Gastrocnemius medialis (tissue), 4 donors: ENCODE data around the gene ESR1. TPM values are rescaled to one million over a fixed set of nuclear protein-coding genes. Genes with fewer than 3 reads are reported as not detected.
"Not testable (repeated sequence)": the region's sequence is repeated elsewhere in the genome, so short reads cannot be mapped to it uniquely, and the experiment has no call there.

Experiments
- ATAC-seq, 2 donors: fragments of 150-250 bp; one replicate each; pipeline ENCODE4 v1.9.1; 2016
- DNase-seq, 2 donors: peaks; one replicate each; pipeline ENCODE4 v3.0.0-alpha.2; 2019
- H3K27ac ChIP-seq, 4 donors: fragments of 200-600 bp; sonication (generic); 1 replicate in 1 of 4; 2 replicates in 3 of 4; pipeline ENCODE4 v1.5.1; 2016 to 2018; ENCODE audit warnings: mild to moderate bottlenecking in 2 of 4, moderate library complexity in 1 of 4
- H3K27me3 ChIP-seq, 3 donors: fragments of 200-600 bp; sonication (generic) in 2 of 3; 1 replicate in 1 of 3; 2 replicates in 2 of 3; pipeline versions ENCODE4 v1.5.1 to v1.6.0; 2016 to 2019; ENCODE audit warnings: mild to moderate bottlenecking in 1 of 3, moderate library complexity in 1 of 3
- H3K36me3 ChIP-seq, 2 donors: fragments of 200-600 bp; sonication (generic) in 1 of 2; one replicate each; pipeline ENCODE4 v1.5.1; 2017 to 2018
- H3K4me1 ChIP-seq, 2 donors: fragments of 200-600 bp; sonication (generic) in 1 of 2; one replicate each; pipeline ENCODE4 v1.5.1; 2016 to 2017; ENCODE audit warnings: mild to moderate bottlenecking in 2 of 2
- H3K4me3 ChIP-seq, 4 donors: fragments of 200-600 bp; sonication (generic) in 3 of 4; 1 replicate in 1 of 4; 2 replicates in 3 of 4; pipeline ENCODE4 v1.5.1; 2016 to 2019; ENCODE audit warnings: mild to moderate bottlenecking in 2 of 4
- H3K9me3 ChIP-seq, 3 donors: fragments of 200-600 bp; sonication (generic) in 2 of 3; 1 replicate in 1 of 3; 2 replicates in 2 of 3; pipeline ENCODE4 v1.5.1; 2016 to 2019
- CTCF ChIP-seq, 5 experiments: fragments of 450-650 bp in 3 of 5; fragments of 200-600 bp in 2 of 5; sonication (generic) in 2 of 5; IDR thresholded peaks in 4 of 5; conservative IDR thresholded peaks in 1 of 5; 1 replicate in 4 of 5; 2 replicates in 1 of 5; pipeline ENCODE4 v1.5.1; 2016 to 2019; ENCODE audit warnings: antibody characterized with exemption in 5 of 5, mild to moderate bottlenecking in 3 of 5, moderate library complexity in 3 of 5
- POLR2A ChIP-seq, 2 donors: fragments of 450-650 bp; IDR thresholded peaks; one replicate each; pipeline ENCODE4 v1.6.1; 2017; ENCODE audit warnings: antibody characterized with exemption in 2 of 2, mild to moderate bottlenecking in 2 of 2, moderate library complexity in 2 of 2
- in situ Hi-C, 4 donors: fragments of 200-750 bp; cut with MboI; loops; one replicate each; pipeline versions ENCODE4 v1.15.0 to v1.8.0; 2017; ENCODE audit warnings: low sequenced_read_pairs in 4 of 4
- intact Hi-C: fragments of 100-400 bp; cut with DNase I; formaldehyde crosslinking; loops from one replicate; pipeline ENCODE4 v1.15.1; 2023; ENCODE audit warnings: low total_unique reads
- total RNA-seq, 4 donors: library from RNA; depleted of rRNA; stranded (reverse); fragments of >200 nt; gene quantifications; one replicate each; pipeline versions ENCODE4 v1.1.0 to v1.2.3, GENCODE V29; 2016

ESR1 gene
- total RNA-seq, 4 donors from 2014 or later = 0.61 to 1.1 (median 1.1) TPM

- no peak overlapping the region for H3K4me3 ChIP-seq
- intact Hi-C loops = loop anchor here (5.0 kb wide), 1 partner anchor 147 kb away; no protein-coding TSS in a partner anchor
- no peaks in the 10 kb centered on the region for H3K9me3 ChIP-seq
- H3K27me3 ChIP-seq = no peaks in the 10 kb centered on the region
- peaks cover 6 to 12% of the 10 kb centered on the region in 2 donors for H3K4me1 ChIP-seq
- H3K27ac ChIP-seq = peak overlapping the region in 1 of 4 donors; percentile 68
- no peak for TF ChIP-seq POLR2A (IDR thresholded peaks at IDR 0.05)
- no peak for TF ChIP-seq CTCF (IDR thresholded peaks at IDR 0.05 in 4 of 5, conservative IDR thresholded peaks at IDR 0.05 in 1 of 5)
- in situ Hi-C loops = no loop called here
- H3K36me3 ChIP-seq = no peaks in the 10 kb centered on the region
- DNase-seq = no peak
- peak; percentile 94 to 95 for ATAC-seq
Observed at GRCh38 chr6:151975795-151976194, 168.3 kb downstream of the ESR1 start.

DNA sequence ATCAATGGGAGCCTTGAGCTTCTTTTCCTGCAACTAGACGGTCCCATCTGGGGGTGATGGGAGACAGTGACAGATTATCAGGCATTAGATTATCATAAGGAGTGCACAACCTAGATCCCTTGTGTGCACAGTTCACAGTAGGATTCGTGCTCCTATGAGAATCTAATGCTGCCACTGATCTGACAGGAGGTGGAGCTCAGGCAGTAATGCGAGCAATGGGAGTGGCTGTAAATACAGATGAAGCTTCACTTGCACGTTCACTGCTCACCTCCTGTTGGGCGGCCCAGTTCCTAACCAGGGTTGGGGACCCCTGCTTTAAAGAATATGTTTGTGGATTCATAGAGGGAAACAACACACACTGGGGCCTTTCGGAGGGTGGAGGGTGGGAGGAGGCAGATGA is 180.7 kb downstream of the ESR1 start:
- H3K27ac ChIP-seq, H3K9me3 ChIP-seq, ATAC-seq, DNase-seq, in situ Hi-C loops, H3K36me3 ChIP-seq, H3K4me3 ChIP-seq, intact Hi-C loops, H3K27me3 ChIP-seq, H3K4me1 ChIP-seq: not testable (repeated sequence)

GRCh38 chr6:151992091-151992490 is 184.6 kb downstream of the ESR1 start:
- Histone ChIP-seq H3K9me3 (no peaks in the 10 kb centered on the region), H3K4me1 (peaks cover 7 to 8% of the 10 kb centered on the region in 2 donors), H3K4me3 (no peak overlapping the region), H3K36me3 (no peaks in the 10 kb centered on the region), H3K27me3 (no peaks in the 10 kb centered on the region), H3K27ac (no peak overlapping the region)
- in situ Hi-C loops (no loop called here), intact Hi-C loops (no loop called here)
- no peak for TF ChIP-seq POLR2A (IDR thresholded peaks at IDR 0.05)
- TF ChIP-seq CTCF (IDR thresholded peaks at IDR 0.05 in 4 of 5, conservative IDR thresholded peaks at IDR 0.05 in 1 of 5) = no peak
- DNase-seq = no peak
- no peak for ATAC-seq

- in situ Hi-C loops = no loop called here
- peak; percentile 71 to 75 for DNase-seq
- Histone ChIP-seq H3K27ac (peak overlapping the region in 3 of 4 donors; percentile 57 to 76 (median 63)), H3K4me1 (peaks cover 7 to 8% of the 10 kb centered on the region in 2 donors), H3K27me3 (no peaks in the 10 kb centered on the region), H3K9me3 (no peaks in the 10 kb centered on the region), H3K36me3 (no peaks in the 10 kb centered on the region), H3K4me3 (no peak overlapping the region)
- intact Hi-C loops = no loop called here
- TF ChIP-seq CTCF (IDR thresholded peaks at IDR 0.05 in 4 of 5, conservative IDR thresholded peaks at IDR 0.05 in 1 of 5) (no peak), POLR2A (IDR thresholded peaks at IDR 0.05) (no peak)
- ATAC-seq = peak; percentile 97 to 98
Observed at GRCh38 chr6:151993364-151993763, 185.9 kb downstream of the ESR1 start.

DNA sequence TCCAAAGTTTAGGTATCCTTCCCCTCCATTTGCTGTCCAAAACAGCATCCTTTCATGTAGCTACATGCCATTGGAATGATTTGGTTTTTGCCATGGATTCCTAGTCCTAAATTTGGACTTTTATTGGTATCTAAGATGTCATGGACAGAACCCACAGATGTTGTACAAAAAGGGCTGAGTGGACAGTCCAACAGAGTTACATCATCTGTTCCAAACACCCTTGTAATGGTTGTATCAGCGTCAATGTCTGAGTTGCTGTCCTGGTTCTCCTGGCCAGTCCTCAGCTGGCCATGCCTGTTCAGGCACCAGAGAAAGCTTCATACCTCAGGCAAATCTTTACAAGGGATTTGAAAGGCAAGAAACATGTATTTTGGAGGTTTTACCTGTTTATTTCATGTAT is 191.3 kb downstream of the ESR1 start:
- Histone ChIP-seq H3K4me3 (no peak overlapping the region), H3K4me1 (peaks cover 33 to 40% of the 10 kb centered on the region in 2 donors), H3K27ac (peak overlapping the region in 1 of 4 donors; percentile 13), H3K36me3 (no peaks in the 10 kb centered on the region), H3K27me3 (no peaks in the 10 kb centered on the region), H3K9me3 (no peaks in the 10 kb centered on the region)
- intact Hi-C loops = no loop called here
- DNase-seq (no peak), ATAC-seq (peak in 1 of 2 donors; percentile 51)
- TF ChIP-seq POLR2A (IDR thresholded peaks at IDR 0.05) = no peak
- TF ChIP-seq CTCF (IDR thresholded peaks at IDR 0.05 in 4 of 5, conservative IDR thresholded peaks at IDR 0.05 in 1 of 5) = no peak
- in situ Hi-C loops = no loop called here
